Activated T-cell treated with anti-CD3 and anti-CD28 coated beads, Interleukin-2, amount 50 U/mL, for 24 hours (primary cell): ENCODE results near the gene NFKB1.

Experiments
- DNase-seq: peaks from one replicate; pipeline ENCODE4 v3.0.0-alpha.2; 2020
- H3K27ac Mint-ChIP-seq: 2 replicates; pipeline ENCODE4 v1.8.0; 2020; ENCODE audit warnings: mild to moderate bottlenecking, mixed read lengths
- H3K27me3 Mint-ChIP-seq: 2 replicates; pipeline ENCODE4 v1.8.0; 2020; ENCODE audit warnings: mixed read lengths
- H3K36me3 Mint-ChIP-seq: 2 replicates; pipeline ENCODE4 v1.8.0; 2020; ENCODE audit warnings: low read depth, mixed read lengths
- H3K4me1 Mint-ChIP-seq: 2 replicates; pipeline ENCODE4 v1.8.0; 2020; ENCODE audit warnings: low read depth, mixed read lengths
- H3K4me3 Mint-ChIP-seq: 2 replicates; pipeline ENCODE4 v1.8.0; 2020; ENCODE audit warnings: mild to moderate bottlenecking, moderate library complexity, mixed read lengths
- H3K9me3 Mint-ChIP-seq: 2 replicates; pipeline ENCODE4 v1.8.0; 2020; ENCODE audit warnings: mixed read lengths

Gene NFKB1

GRCh38 chr4:102620697-102621497 is 119.7 kb downstream of the NFKB1 start:
- no peak overlapping the region for H3K4me3 Mint-ChIP-seq
- no peaks in the 10 kb centered on the region for H3K9me3 Mint-ChIP-seq
- peak overlapping the region; percentile 85 for H3K27ac Mint-ChIP-seq
- H3K36me3 Mint-ChIP-seq, result peaks cover 28% of the 10 kb centered on the region
- H3K4me1 Mint-ChIP-seq, result peaks cover 57% of the 10 kb centered on the region
- no peak for DNase-seq
- H3K27me3 Mint-ChIP-seq, result no peaks in the 10 kb centered on the region

- peaks cover 68% of the 10 kb centered on the region for H3K4me1 Mint-ChIP-seq
These were observed 122.5 kb downstream of the NFKB1 start for GRCh38 chr4:102623622-102624021.

DNA sequence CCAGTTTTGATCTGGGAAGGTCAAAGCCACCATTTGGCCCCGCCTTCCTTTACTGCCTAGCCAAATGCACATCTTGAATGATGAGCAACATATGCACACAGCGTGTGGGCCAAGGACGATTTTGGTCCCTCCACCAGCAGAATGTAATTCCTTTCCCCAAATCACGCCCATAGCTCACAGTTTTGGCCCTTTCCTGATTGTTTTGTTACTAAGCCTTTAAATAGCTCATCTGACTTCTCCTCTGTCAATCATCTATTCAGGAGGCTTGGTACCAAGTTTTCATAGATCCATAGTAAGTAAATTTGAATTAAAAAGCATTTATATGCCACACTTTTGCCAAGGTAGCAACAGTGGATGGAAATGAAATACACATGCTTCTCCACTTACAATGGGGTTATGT is 123.3 kb downstream of the NFKB1 start:
- no peak overlapping the region for H3K4me3 Mint-ChIP-seq
- H3K4me1 Mint-ChIP-seq, result peaks cover 68% of the 10 kb centered on the region
- no peak overlapping the region for H3K27ac Mint-ChIP-seq
- DNase-seq, result no peak
- H3K9me3 Mint-ChIP-seq, result no peaks in the 10 kb centered on the region
- H3K36me3 Mint-ChIP-seq, result no peaks in the 10 kb centered on the region
- H3K27me3 Mint-ChIP-seq, result no peaks in the 10 kb centered on the region

More at GRCh38 chr4:102623622-102624021, 122.5 kb downstream of the NFKB1 start:
- Mint-ChIP-seq H3K9me3 (no peaks in the 10 kb centered on the region), H3K27ac (peak overlapping the region; percentile 3), H3K27me3 (no peaks in the 10 kb centered on the region), H3K36me3 (peaks cover 6% of the 10 kb centered on the region), H3K4me3 (no peak overlapping the region)
- DNase-seq, result no peak

DNA sequence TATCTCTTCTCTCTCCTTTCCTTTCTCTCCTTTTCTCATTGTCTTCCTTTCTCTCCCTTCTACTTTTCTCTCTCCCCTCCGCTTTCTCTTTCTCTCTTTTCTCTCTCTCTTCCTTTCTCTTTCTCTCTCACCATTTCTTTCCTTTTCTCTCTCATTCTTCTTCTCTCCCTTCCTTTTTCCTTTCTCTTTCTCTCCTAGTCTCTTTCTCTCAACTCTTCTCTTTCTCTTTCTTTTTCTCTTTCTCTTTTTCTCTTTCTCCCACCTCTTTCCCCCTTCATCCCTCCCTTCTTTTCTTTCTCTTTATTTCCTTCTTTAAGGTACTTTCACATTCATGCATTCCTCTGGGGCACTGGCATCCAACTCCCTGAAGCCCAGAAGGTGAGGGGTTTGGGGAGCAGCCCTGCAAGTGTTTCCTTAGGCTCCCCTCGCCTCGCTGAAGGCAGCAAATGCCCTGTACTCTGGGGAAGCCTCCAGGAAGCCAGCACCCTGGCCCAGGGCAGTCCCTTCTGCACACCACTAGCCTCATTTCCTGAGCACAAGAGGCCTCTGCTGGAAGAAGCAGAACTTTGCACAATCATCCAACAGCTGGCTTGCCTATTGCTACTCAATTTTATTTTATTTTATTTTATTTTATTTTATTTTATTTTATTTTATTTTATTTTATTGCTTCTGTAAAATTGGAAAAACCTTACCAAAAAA is 124.2 kb downstream of the NFKB1 start:
- Mint-ChIP-seq H3K9me3 (no peaks in the 10 kb centered on the region), H3K4me3 (peak overlapping the region; percentile 66), H3K27ac (peak overlapping the region; percentile 81), H3K36me3 (no peaks in the 10 kb centered on the region), H3K27me3 (no peaks in the 10 kb centered on the region), H3K4me1 (peaks cover 70% of the 10 kb centered on the region)
- peak; percentile 67 for DNase-seq

DNA sequence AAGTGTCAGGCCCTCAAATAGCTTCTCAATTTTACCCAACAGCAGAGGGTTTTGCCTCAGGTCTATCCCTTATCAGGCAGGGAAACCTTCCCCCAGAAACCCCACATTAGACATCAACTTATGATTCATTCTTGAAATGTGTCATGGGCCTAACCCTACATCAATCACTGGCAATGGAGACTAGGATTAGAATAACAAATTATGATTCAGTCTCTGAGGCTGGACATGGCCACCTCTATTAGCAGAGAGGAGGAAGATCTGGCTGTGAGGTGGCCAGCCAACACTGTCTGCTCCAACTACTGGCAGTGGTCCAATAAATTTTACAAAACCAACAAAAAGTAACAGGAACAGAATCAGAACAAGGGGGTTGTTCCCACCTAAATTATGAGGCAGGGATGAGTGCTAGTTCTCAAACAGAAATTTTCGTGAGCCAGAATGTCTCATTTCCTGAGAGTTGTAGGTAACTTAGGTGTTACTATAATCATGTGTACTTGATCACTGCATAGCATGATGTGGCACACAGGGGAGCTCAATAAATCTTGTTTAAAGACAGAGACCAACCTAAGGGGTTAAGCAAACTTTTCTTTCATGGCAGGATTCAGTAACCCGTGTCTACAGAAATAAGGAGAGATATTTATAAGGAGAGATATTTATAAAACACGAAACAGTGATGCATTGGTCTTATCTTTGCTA is 126.8 kb downstream of the NFKB1 start:
- Mint-ChIP-seq H3K36me3 (peaks cover 12% of the 10 kb centered on the region), H3K4me3 (peak overlapping the region; percentile 31), H3K4me1 (peaks cover 74% of the 10 kb centered on the region), H3K9me3 (no peaks in the 10 kb centered on the region), H3K27ac (peak overlapping the region; percentile 94), H3K27me3 (no peaks in the 10 kb centered on the region)
- peak; percentile 62 for DNase-seq

DNA sequence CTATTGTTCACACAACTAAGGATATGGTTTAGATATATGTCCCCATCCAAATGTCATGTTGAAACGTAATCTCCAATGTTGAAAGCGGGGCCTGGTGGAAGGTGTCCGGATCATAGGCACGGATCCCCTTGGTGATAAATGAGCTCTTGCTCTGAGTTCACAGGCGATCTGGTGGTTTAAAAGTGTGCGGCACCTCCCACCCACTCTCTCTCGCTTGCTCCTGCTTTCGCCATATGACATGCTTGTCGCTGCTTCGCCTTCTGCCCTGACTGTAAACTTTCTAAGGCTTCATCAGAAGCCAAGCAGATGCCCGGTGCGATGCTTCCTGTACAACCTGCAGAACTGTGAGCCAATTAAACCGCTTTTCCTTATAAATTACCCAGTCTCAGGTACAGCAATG is 128.5 kb downstream of the NFKB1 start:
- no peak for DNase-seq
- peak overlapping the region; percentile 19 for H3K4me3 Mint-ChIP-seq
- peaks cover 18% of the 10 kb centered on the region for H3K36me3 Mint-ChIP-seq
- H3K27me3 Mint-ChIP-seq, result no peaks in the 10 kb centered on the region
- no peaks in the 10 kb centered on the region for H3K9me3 Mint-ChIP-seq
- H3K27ac Mint-ChIP-seq, result peak overlapping the region; percentile 51
- H3K4me1 Mint-ChIP-seq, result peaks cover 68% of the 10 kb centered on the region

GRCh38 chr4:102631616-102632015 is 130.5 kb downstream of the NFKB1 start:
- H3K27ac Mint-ChIP-seq, result no peak overlapping the region
- no peaks in the 10 kb centered on the region for H3K9me3 Mint-ChIP-seq
- peaks cover 29% of the 10 kb centered on the region for H3K36me3 Mint-ChIP-seq
- peaks cover 54% of the 10 kb centered on the region for H3K4me1 Mint-ChIP-seq
- no peaks in the 10 kb centered on the region for H3K27me3 Mint-ChIP-seq
- H3K4me3 Mint-ChIP-seq, result no peak overlapping the region
- no peak for DNase-seq

DNA sequence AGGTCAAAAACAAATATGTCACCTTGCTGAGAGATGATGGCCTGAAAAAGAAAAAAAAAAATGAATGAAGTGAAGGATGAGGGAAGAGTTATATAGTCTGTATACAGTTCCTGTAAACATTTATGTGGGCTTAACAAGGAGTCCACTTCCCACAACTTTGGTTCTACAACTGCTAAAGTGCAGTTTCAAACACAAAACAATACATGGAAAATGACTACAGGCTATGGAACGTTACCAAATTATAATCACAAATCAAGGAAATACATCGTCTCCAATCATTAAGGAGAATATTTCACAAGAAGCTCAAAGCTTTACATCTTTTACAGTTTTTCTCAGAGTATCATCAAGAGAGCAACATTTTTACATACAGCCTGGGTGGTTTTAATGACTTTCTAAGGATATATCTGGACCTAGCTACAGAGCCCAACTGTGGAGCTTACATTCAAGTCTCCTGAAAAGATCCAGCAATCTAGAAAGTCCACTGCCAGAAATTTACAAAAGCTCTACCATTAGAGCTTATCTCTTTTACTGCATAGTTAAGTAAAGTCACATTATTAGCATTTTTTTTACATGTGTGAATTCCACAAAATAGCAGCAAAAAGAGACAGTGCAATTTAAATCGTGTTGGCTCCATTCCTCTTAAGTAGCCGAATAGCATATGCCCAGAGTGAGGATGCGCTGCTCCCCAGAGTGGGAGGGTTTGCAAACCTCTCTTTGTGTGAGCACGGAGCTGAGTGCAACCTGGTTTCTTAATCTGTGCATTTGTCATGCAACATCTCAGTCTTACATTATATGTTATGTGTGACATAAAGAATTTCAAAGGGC is 131.3 kb downstream of the NFKB1 start:
- no peaks in the 10 kb centered on the region for H3K27me3 Mint-ChIP-seq
- no peak overlapping the region for H3K4me3 Mint-ChIP-seq
- DNase-seq, result no peak
- no peaks in the 10 kb centered on the region for H3K9me3 Mint-ChIP-seq
- peaks cover 35% of the 10 kb centered on the region for H3K36me3 Mint-ChIP-seq
- peaks cover 46% of the 10 kb centered on the region for H3K4me1 Mint-ChIP-seq
- no peak overlapping the region for H3K27ac Mint-ChIP-seq

GRCh38 chr4:102633100-102633499 is 131.9 kb downstream of the NFKB1 start:
- Mint-ChIP-seq H3K4me1 (peaks cover 39% of the 10 kb centered on the region), H3K36me3 (peaks cover 42% of the 10 kb centered on the region), H3K4me3 (no peak overlapping the region), H3K27me3 (no peaks in the 10 kb centered on the region), H3K9me3 (no peaks in the 10 kb centered on the region), H3K27ac (no peak overlapping the region)
- no peak for DNase-seq

DNA sequence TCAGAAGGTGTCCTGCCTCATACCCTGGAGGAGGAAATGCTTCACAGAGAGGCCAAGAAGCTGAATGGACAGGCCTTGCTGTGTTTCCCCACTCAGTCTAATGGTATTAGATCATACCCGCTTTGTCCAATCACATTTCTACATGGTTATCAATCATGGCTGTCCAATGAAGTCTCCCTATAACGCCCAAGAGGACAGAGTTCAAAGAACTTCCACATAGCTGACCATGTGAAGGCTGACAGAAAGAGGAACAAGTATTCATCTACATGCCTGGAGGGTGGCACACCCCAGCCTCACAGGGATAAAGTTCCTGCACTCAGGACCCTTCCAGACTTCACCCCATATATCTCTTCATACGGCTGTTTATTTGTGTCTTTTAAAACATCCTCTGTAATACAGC is 136.2 kb downstream of the NFKB1 start:
- H3K27ac Mint-ChIP-seq, result no peak overlapping the region
- no peak for DNase-seq
- H3K36me3 Mint-ChIP-seq, result peaks cover 48% of the 10 kb centered on the region
- no peak overlapping the region for H3K4me3 Mint-ChIP-seq
- peaks cover 8% of the 10 kb centered on the region for H3K4me1 Mint-ChIP-seq
- H3K27me3 Mint-ChIP-seq, result no peaks in the 10 kb centered on the region
- no peaks in the 10 kb centered on the region for H3K9me3 Mint-ChIP-seq

- Mint-ChIP-seq H3K4me1 (peaks cover 8% of the 10 kb centered on the region), H3K27me3 (no peaks in the 10 kb centered on the region), H3K36me3 (peaks cover 46% of the 10 kb centered on the region), H3K27ac (no peak overlapping the region), H3K9me3 (no peaks in the 10 kb centered on the region), H3K4me3 (no peak overlapping the region)
- DNase-seq, result no peak
These were observed 137.5 kb downstream of the NFKB1 start for GRCh38 chr4:102638621-102639020.

GRCh38 chr4:102639598-102639997 is 138.4 kb downstream of the NFKB1 start:
- Mint-ChIP-seq H3K27ac (peak overlapping the region; percentile 38), H3K4me1 (peaks cover 8% of the 10 kb centered on the region), H3K27me3 (no peaks in the 10 kb centered on the region), H3K9me3 (no peaks in the 10 kb centered on the region), H3K36me3 (peaks cover 40% of the 10 kb centered on the region), H3K4me3 (peak overlapping the region; percentile 43)
- no peak for DNase-seq

DNA sequence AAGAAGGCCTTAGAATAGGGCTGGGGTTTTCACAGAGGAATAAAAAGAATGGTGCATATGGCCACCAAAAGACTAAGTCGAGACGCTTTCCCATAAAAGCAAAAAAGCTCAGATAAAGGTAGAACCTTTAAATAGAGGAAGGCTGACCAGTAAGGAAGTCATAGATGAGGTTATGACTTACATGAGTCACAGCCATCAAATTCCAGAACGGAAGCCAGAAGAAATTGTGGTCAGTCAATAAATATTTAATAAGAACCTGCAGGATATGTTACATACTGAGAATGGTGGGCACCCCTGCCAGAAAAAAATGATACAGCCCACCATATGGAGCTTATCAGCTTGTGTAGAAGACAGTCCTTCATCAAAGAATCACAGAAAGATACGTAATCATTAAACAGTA is 139.5 kb downstream of the NFKB1 start:
- H3K4me1 Mint-ChIP-seq, result peaks cover 8% of the 10 kb centered on the region
- peaks cover 39% of the 10 kb centered on the region for H3K36me3 Mint-ChIP-seq
- no peak overlapping the region for H3K4me3 Mint-ChIP-seq
- no peak for DNase-seq
- no peaks in the 10 kb centered on the region for H3K9me3 Mint-ChIP-seq
- H3K27ac Mint-ChIP-seq, result no peak overlapping the region
- H3K27me3 Mint-ChIP-seq, result no peaks in the 10 kb centered on the region

- Mint-ChIP-seq H3K27ac (no peak overlapping the region), H3K4me3 (no peak overlapping the region), H3K4me1 (peaks cover 12% of the 10 kb centered on the region), H3K9me3 (no peaks in the 10 kb centered on the region), H3K36me3 (peaks cover 35% of the 10 kb centered on the region), H3K27me3 (no peaks in the 10 kb centered on the region)
- no peak for DNase-seq
These were observed 140.6 kb downstream of the NFKB1 start for GRCh38 chr4:102641793-102642192.
